Endodermal cell (in vitro differentiated cells): ENCODE results near the gene FKBP9. TPM values are rescaled to one million over a fixed set of nuclear protein-coding genes. Genes with fewer than 3 reads are reported as not detected.

Experiments
- DNase-seq: peaks from one replicate; pipeline ENCODE4 v3.0.0-alpha.2; 2017
- H3K27ac ChIP-seq: 2 replicates; pipeline ENCODE4 v1.5.1; 2013; ENCODE audit warnings: mild to moderate bottlenecking, low read depth, low read length, moderate library complexity
- H3K27me3 ChIP-seq: 2 replicates; pipeline ENCODE4 v1.6.1; 2013; ENCODE audit warnings: mild to moderate bottlenecking, low read length, moderate library complexity; ENCODE audit not compliant: insufficient read depth, control insufficient read depth, poor library complexity, severe bottlenecking
- H3K36me3 ChIP-seq: 2 replicates; pipeline ENCODE4 v1.7.0; 2013; ENCODE audit warnings: mild to moderate bottlenecking, low read length, moderate library complexity; ENCODE audit not compliant: control insufficient read depth, insufficient read depth
- H3K4me1 ChIP-seq: one replicate; pipeline ENCODE4 v1.7.0; 2013; ENCODE audit warnings: low read length; ENCODE audit not compliant: control insufficient read depth, insufficient read depth
- H3K4me3 ChIP-seq: 2 replicates; pipeline ENCODE4 v1.5.1; 2013; ENCODE audit warnings: mild to moderate bottlenecking, low read length, moderate library complexity
- H3K9ac ChIP-seq: 2 replicates; pipeline ENCODE4 v1.6.1; 2013; ENCODE audit warnings: mild to moderate bottlenecking, low read length, moderate library complexity; ENCODE audit not compliant: poor library complexity, severe bottlenecking; ENCODE audit errors: extremely low read depth
- H3K9me3 ChIP-seq: 2 replicates; pipeline ENCODE4 v1.6.1; 2013; ENCODE audit warnings: mild to moderate bottlenecking, low read length, moderate library complexity; ENCODE audit not compliant: control insufficient read depth
- H3K27ac Mint-ChIP-seq: 2 replicates; pipeline ENCODE4 v1.8.0; 2020; ENCODE audit warnings: mixed read lengths
- H3K27me3 Mint-ChIP-seq: 2 replicates; pipeline ENCODE4 v1.8.0; 2021; ENCODE audit warnings: mild to moderate bottlenecking, mixed read lengths; ENCODE audit not compliant: insufficient read depth
- H3K36me3 Mint-ChIP-seq: 2 replicates; pipeline ENCODE4 v1.8.0; 2020; ENCODE audit warnings: low read depth, mixed read lengths
- H3K4me1 Mint-ChIP-seq: 2 replicates; pipeline ENCODE4 v1.8.0; 2020; ENCODE audit warnings: mixed read lengths
- H3K4me3 Mint-ChIP-seq: 2 replicates; pipeline ENCODE4 v1.8.0; 2020; ENCODE audit warnings: mild to moderate bottlenecking, moderate library complexity, mixed read lengths
- H3K9me3 Mint-ChIP-seq: 2 replicates; pipeline ENCODE4 v1.8.0; 2020; ENCODE audit warnings: mild to moderate bottlenecking, mixed read lengths
- WGBS, 2 experiments: methylation state at CpG; one replicate each; pipeline versions ENCODE4 v1.1.5 to v1.1.7; 2013; ENCODE audit warnings: missing lambda C conversion rate in 2 of 2, mixed read lengths in 1 of 2; ENCODE audit not compliant: insufficient coverage in 1 of 2, insufficient read length in 1 of 2; 5-methylcytosine and 5-hydroxymethylcytosine counted together
- total RNA-seq, 2 donors: library from RNA; stranded (reverse); fragmentation: NEBNext Ultra II Directional in 1 of 2; extraction: Animal tissue kit (Norgen Biotek cat#: 25700) in 1 of 2; gene quantifications; 2 replicates in 1 of 2; 3 replicates in 1 of 2; pipeline ENCODE4 v1.2.1, GENCODE V29; 2021
- TF ChIP-seq, protein P1 (sequence below): fragments of 200-600 bp; sonication (generic); conservative IDR thresholded peaks from 2 replicates; pipeline ENCODE4 v1.5.0; 2021; ENCODE audit warnings: antibody characterized with exemption, mild to moderate bottlenecking

FKBP9 gene
- total RNA-seq, 2 donors from 2014 or later, result 58.0 to 68.0 TPM

DNA sequence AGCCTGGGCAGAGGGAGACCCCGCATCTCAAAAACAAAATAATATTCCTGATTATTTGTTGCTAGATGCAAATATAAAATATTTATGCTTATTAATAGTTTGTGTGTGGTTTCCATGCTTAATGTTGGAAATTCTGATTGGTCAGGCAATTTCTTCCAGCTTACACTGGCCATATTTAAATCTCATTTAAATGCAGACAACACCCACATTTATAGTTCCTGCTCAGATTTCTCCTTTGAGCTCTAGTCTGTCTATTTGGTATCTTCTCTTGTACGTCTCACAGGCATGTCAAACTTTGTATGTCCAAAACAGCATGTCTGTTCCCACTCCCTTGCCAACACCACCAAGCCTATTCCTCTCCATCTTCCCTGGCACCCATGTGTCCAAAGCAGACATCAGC lies 52.5 kb downstream of the FKBP9 start:
- no peak overlapping the region for H3K4me3 Mint-ChIP-seq

DNA sequence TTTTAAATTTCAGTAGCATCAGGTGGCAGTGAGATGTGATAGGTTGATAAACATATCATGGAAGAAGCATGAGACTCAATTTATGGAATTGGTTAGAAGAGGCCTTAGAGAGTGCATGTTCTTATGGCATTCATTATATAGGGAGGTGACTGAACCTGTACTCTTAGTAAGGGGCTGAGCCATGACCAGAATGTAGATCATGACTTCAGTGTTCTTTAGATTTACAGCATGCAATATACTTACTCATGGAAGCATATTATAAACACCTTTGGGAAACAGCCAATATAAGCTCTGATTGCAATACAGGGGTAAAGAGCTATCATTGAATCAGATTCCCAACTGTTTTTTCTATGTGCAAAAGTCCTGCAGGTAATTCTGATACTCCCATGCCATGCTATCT lies 55.1 kb downstream of the FKBP9 start:
- H3K9me3 Mint-ChIP-seq, result peaks cover 2% of the 10 kb centered on the region
- no peak overlapping the region for H3K4me3 ChIP-seq
- no peak overlapping the region for H3K9ac ChIP-seq
- H3K4me3 Mint-ChIP-seq, result no peak overlapping the region
- no peak for DNase-seq
- H3K27me3 Mint-ChIP-seq, result no peaks in the 10 kb centered on the region
- H3K4me1 Mint-ChIP-seq, result no peaks in the 10 kb centered on the region
- no peaks in the 10 kb centered on the region for H3K9me3 ChIP-seq
- TF ChIP-seq, protein P1, sequence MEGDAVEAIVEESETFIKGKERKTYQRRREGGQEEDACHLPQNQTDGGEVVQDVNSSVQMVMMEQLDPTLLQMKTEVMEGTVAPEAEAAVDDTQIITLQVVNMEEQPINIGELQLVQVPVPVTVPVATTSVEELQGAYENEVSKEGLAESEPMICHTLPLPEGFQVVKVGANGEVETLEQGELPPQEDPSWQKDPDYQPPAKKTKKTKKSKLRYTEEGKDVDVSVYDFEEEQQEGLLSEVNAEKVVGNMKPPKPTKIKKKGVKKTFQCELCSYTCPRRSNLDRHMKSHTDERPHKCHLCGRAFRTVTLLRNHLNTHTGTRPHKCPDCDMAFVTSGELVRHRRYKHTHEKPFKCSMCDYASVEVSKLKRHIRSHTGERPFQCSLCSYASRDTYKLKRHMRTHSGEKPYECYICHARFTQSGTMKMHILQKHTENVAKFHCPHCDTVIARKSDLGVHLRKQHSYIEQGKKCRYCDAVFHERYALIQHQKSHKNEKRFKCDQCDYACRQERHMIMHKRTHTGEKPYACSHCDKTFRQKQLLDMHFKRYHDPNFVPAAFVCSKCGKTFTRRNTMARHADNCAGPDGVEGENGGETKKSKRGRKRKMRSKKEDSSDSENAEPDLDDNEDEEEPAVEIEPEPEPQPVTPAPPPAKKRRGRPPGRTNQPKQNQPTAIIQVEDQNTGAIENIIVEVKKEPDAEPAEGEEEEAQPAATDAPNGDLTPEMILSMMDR, result no peak
- H3K4me1 ChIP-seq, result no peaks in the 10 kb centered on the region
- no peak overlapping the region for H3K27ac Mint-ChIP-seq
- peaks cover 42% of the 10 kb centered on the region for H3K36me3 Mint-ChIP-seq
- H3K27ac ChIP-seq, result no peak overlapping the region
- H3K27me3 ChIP-seq, result no peaks in the 10 kb centered on the region
- peaks cover 39% of the 10 kb centered on the region for H3K36me3 ChIP-seq

More for the DNA sequence above, 52.5 kb downstream of the FKBP9 start:
- Histone ChIP-seq H3K9me3 (no peaks in the 10 kb centered on the region), H3K27ac (no peak overlapping the region), H3K9ac (no peak overlapping the region), H3K4me1 (no peaks in the 10 kb centered on the region), H3K36me3 (peaks cover 22% of the 10 kb centered on the region), H3K4me3 (no peak overlapping the region), H3K27me3 (no peaks in the 10 kb centered on the region)
- H3K9me3 Mint-ChIP-seq, result peaks cover 2% of the 10 kb centered on the region
- DNase-seq, result no peak
- H3K27ac Mint-ChIP-seq, result no peak overlapping the region
- 93 to 100% methylated on average over 1 of the region's 2 CpGs for WGBS, 2 experiments
- peaks cover 29% of the 10 kb centered on the region for H3K36me3 Mint-ChIP-seq
- no peaks in the 10 kb centered on the region for H3K27me3 Mint-ChIP-seq
- no peaks in the 10 kb centered on the region for H3K4me1 Mint-ChIP-seq
- TF ChIP-seq, protein P1, result no peak

DNA sequence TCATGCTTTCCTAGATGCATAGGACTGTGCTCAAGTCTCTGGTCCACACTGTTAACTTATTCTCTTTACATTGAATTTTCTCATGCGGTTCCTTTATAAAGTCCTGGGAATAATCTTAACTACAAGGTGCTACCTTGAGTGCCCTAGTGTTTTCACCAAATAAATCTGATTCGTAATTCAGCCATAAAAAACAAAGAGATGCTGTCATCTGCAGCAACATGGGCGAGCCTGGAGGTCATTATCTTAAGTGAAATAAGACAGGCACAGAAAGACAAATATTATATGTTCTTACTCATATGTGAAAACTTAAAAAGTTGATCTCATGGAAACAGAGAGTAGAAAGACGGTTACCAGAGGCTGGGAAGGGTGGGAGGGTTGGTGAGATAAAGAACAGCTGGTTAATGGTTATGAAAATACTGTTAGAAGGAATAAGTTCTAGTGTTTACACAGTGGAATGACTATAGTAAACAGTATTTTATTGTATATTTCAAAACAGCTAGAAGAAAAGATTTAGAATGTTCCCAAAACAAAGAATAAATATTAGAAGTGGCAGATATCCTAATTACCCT lies 67.0 kb downstream of the FKBP9 start:
- H3K9me3 Mint-ChIP-seq, result no peaks in the 10 kb centered on the region
- Histone ChIP-seq H3K36me3 (peaks cover 47% of the 10 kb centered on the region), H3K27me3 (no peaks in the 10 kb centered on the region), H3K27ac (no peak overlapping the region), H3K4me3 (no peak overlapping the region), H3K4me1 (no peaks in the 10 kb centered on the region), H3K9ac (no peak overlapping the region), H3K9me3 (no peaks in the 10 kb centered on the region)
- no peak for DNase-seq
- H3K4me1 Mint-ChIP-seq, result no peaks in the 10 kb centered on the region
- TF ChIP-seq, protein P1, result no peak
- H3K4me3 Mint-ChIP-seq, result no peak overlapping the region
- 91 to 100% methylated on average over 2 to 3 of the region's 4 CpGs for WGBS, 2 experiments
- no peaks in the 10 kb centered on the region for H3K27me3 Mint-ChIP-seq
- H3K36me3 Mint-ChIP-seq, result peaks cover 20% of the 10 kb centered on the region
- no peak overlapping the region for H3K27ac Mint-ChIP-seq
